GM23338 (cell line): ENCODE data around the gene WWOX. TPM values are rescaled to one million over a fixed set of nuclear protein-coding genes. Genes with fewer than 3 reads are reported as not detected.

ENCODE experiments used
- ATAC-seq: fragments of 200-7000 bp; cut with Tn5 transposase; 3 replicates; pipeline ENCODE4 v1.9.1; 2020
- DNase-seq: peaks from one replicate; pipeline ENCODE4 v3.0.0-alpha.2; 2015; ENCODE audit warnings: low spot score
- H2AFZ ChIP-seq: fragments of 200-600 bp; sonication (generic); 2 replicates; pipeline ENCODE4 v1.8.0; 2016; ENCODE audit warnings: antibody characterized with exemption, mild to moderate bottlenecking, moderate library complexity
- H3F3A ChIP-seq: fragments of 200-600 bp; sonication (generic); replicated peaks from 2 replicates; pipeline ENCODE4 v1.8.0; 2017; ENCODE audit warnings: antibody characterized with exemption, mixed run types, low read depth
- H3K27ac ChIP-seq: fragments of 200-600 bp; sonication (generic); 2 replicates; pipeline ENCODE4 v1.6.1; 2016; ENCODE audit warnings: low read depth
- H3K27me3 ChIP-seq: fragments of 200-600 bp; sonication (generic); 2 replicates; pipeline ENCODE4 v1.8.0; 2016; ENCODE audit warnings: mild to moderate bottlenecking, mixed run types, moderate library complexity; ENCODE audit not compliant: insufficient read depth
- H3K36me3 ChIP-seq: fragments of 200-600 bp; sonication (generic); 2 replicates; pipeline ENCODE4 v1.8.0; 2016; ENCODE audit warnings: mild to moderate bottlenecking; ENCODE audit not compliant: insufficient read depth
- H3K4me1 ChIP-seq: fragments of 200-600 bp; sonication (generic); 2 replicates; pipeline ENCODE4 v1.8.0; 2016; ENCODE audit warnings: mild to moderate bottlenecking, moderate library complexity; ENCODE audit not compliant: insufficient read depth
- H3K4me2 ChIP-seq: fragments of 200-600 bp; sonication (generic); 2 replicates; pipeline ENCODE4 v1.7.1; 2017; ENCODE audit warnings: mixed run types
- H3K4me3 ChIP-seq: fragments of 200-600 bp; sonication (generic); 2 replicates; pipeline ENCODE4 v1.6.1; 2016; ENCODE audit warnings: mixed run types
- H3K79me2 ChIP-seq: fragments of 200-600 bp; sonication (generic); replicated peaks from 2 replicates; pipeline ENCODE4 v1.8.0; 2017; ENCODE audit warnings: mild to moderate bottlenecking; ENCODE audit not compliant: insufficient read depth
- H3K9me2 ChIP-seq: fragments of 200-600 bp; sonication (generic); 2 replicates; pipeline ENCODE4 v1.8.0; 2017; ENCODE audit not compliant: insufficient read depth
- H4K20me1 ChIP-seq: fragments of 200-600 bp; sonication (generic); replicated peaks from 2 replicates; pipeline ENCODE4 v1.8.0; 2017; ENCODE audit warnings: mild to moderate bottlenecking; ENCODE audit not compliant: insufficient read depth
- H3K27ac Mint-ChIP-seq: 2 replicates; pipeline ENCODE4 v1.8.0; 2020; ENCODE audit warnings: inconsistent platforms, mild to moderate bottlenecking, moderate library complexity, mixed read lengths
- H3K27me3 Mint-ChIP-seq: 3 replicates; pipeline ENCODE4 v1.8.0; 2022; ENCODE audit warnings: low read depth, mild to moderate bottlenecking, moderate library complexity, mixed read lengths, inconsistent platforms; ENCODE audit not compliant: insufficient read depth, poor library complexity
- H3K36me3 Mint-ChIP-seq: 3 replicates; pipeline ENCODE4 v1.8.0; 2021; ENCODE audit warnings: low read depth, mild to moderate bottlenecking, inconsistent platforms, moderate library complexity, mixed read lengths
- H3K4me1 Mint-ChIP-seq: 3 replicates; pipeline ENCODE4 v1.8.0; 2020; ENCODE audit warnings: mild to moderate bottlenecking, inconsistent platforms, mixed read lengths
- H3K4me3 Mint-ChIP-seq: 3 replicates; pipeline ENCODE4 v1.8.0; 2021; ENCODE audit warnings: moderate library complexity, mild to moderate bottlenecking, inconsistent platforms, mixed read lengths
- H3K9me3 Mint-ChIP-seq: 3 replicates; pipeline ENCODE4 v1.8.0; 2020; ENCODE audit warnings: moderate library complexity, mild to moderate bottlenecking, inconsistent platforms, mixed read lengths
- CREB1 ChIP-seq: fragments of 250-450 bp; sonication (Bioruptor Pico); IDR thresholded peaks from 2 replicates; pipeline ENCODE4 v1.5.0; 2020; ENCODE audit warnings: low read depth, mild to moderate bottlenecking, moderate library complexity
- CTCF ChIP-seq, 2 experiments: fragments of 200-600 bp in 1 of 2; sonication (generic) in 1 of 2; conservative IDR thresholded peaks; 2 replicates each; pipeline versions ENCODE4 v1.5.1 to v1.6.1; 2016 to 2017; ENCODE audit warnings: antibody characterized with exemption in 2 of 2, low read depth in 2 of 2, mild to moderate bottlenecking in 2 of 2, moderate library complexity in 1 of 2
- ETS1 ChIP-seq: IDR thresholded peaks from 2 replicates; pipeline ENCODE4 v1.6.1; 2016; ENCODE audit warnings: antibody characterized with exemption
- EZH2 ChIP-seq: fragments of 200-600 bp; sonication (generic); IDR thresholded peaks from one replicate; pipeline ENCODE4 v1.8.0; 2017; ENCODE audit warnings: antibody characterized with exemption, mild to moderate bottlenecking, low read depth; ENCODE audit not compliant: unreplicated experiment
- EZH2phosphoT487 ChIP-seq: fragments of 200-600 bp; sonication (generic); IDR thresholded peaks from one replicate; pipeline ENCODE4 v1.8.1; 2018; ENCODE audit warnings: antibody characterized with exemption; ENCODE audit not compliant: unreplicated experiment
- JUNB ChIP-seq: IDR thresholded peaks from one replicate; pipeline ENCODE4 v1.6.1; 2016; ENCODE audit warnings: antibody characterized with exemption; ENCODE audit not compliant: unreplicated experiment
- NANOG ChIP-seq: IDR thresholded peaks from 2 replicates; pipeline ENCODE4 v1.6.1; 2016; ENCODE audit warnings: antibody characterized with exemption, borderline replicate concordance
- POLR2AphosphoS5 ChIP-seq: IDR thresholded peaks from 2 replicates; pipeline ENCODE4 v1.6.1; 2016; ENCODE audit warnings: antibody characterized with exemption, low read depth
- ZNF114 ChIP-seq: fragments of 250-450 bp; sonication (Bioruptor Pico); IDR thresholded peaks from 2 replicates; pipeline ENCODE4 v1.5.0; 2020; ENCODE audit warnings: mild to moderate bottlenecking, moderate library complexity
- ZNF331 ChIP-seq: fragments of 250-450 bp; sonication (Bioruptor Pico); IDR thresholded peaks from 2 replicates; pipeline ENCODE4 v1.5.0; 2020; ENCODE audit warnings: low read depth, mild to moderate bottlenecking, moderate library complexity
- polyA plus RNA-seq: library from polyadenylated mRNA; unstranded; fragments of >200 nt; fragmentation: Nextera tagmentation; extraction: Ambion mirVana; gene quantifications from 2 replicates; pipeline ENCODE4 v1.2.1, GENCODE V29; 2016
- total RNA-seq: library from RNA; depleted of rRNA; stranded (reverse); fragments of >200 nt; shearing (Covaris generic); gene quantifications from 2 replicates; pipeline ENCODE4 v1.2.3, GENCODE V29; 2014
- TF ChIP-seq, protein P1 (sequence below): fragments of 250-450 bp; sonication (Bioruptor Pico); IDR thresholded peaks from 2 replicates; pipeline ENCODE4 v1.5.0; 2020; ENCODE audit warnings: mild to moderate bottlenecking, moderate library complexity

Gene WWOX
- total and polyA plus RNA-seq, 2 experiments from 2014 or later, result 10.0 to 19.3 TPM

GRCh38 chr16:78996790-78997189, 897.3 kb downstream of the WWOX start:
- TF ChIP-seq POLR2AphosphoS5, result no peak
- no peak for TF ChIP-seq EZH2
- TF ChIP-seq ZNF114 (CRISPR knock-in tag), result no peak
- TF ChIP-seq ZNF331 (CRISPR knock-in tag), result no peak
- no peak for TF ChIP-seq JUNB
- H3K4me2 ChIP-seq, result no peak overlapping the region
- Mint-ChIP-seq H3K4me3 (no peak overlapping the region), H3K36me3 (no peaks in the 10 kb centered on the region), H3K27ac (peak overlapping the region; percentile 4; the same call in 1 of the 2 replicates), H3K4me1 (peaks cover 57% of the 10 kb centered on the region), H3K9me3 (peaks cover 3% of the 10 kb centered on the region; the same call in 2 of the 3 replicates), H3K27me3 (peaks cover 5% of the 10 kb centered on the region)
- no peaks in the 10 kb centered on the region for H3K36me3 ChIP-seq
- no peak overlapping the region for H3K27ac ChIP-seq
- DNase-seq (no peak), ATAC-seq (no peak)
- H3K4me1 ChIP-seq, result peaks cover 25% of the 10 kb centered on the region
- H3F3A ChIP-seq, result no peaks in the 10 kb centered on the region
- H3K79me2 ChIP-seq, result no peaks in the 10 kb centered on the region
- H3K4me3 ChIP-seq, result no peak overlapping the region
- no peak overlapping the region for H2AFZ ChIP-seq
- no peaks in the 10 kb centered on the region for H3K27me3 ChIP-seq
- no peaks in the 10 kb centered on the region for H4K20me1 ChIP-seq
- H3K9me2 ChIP-seq, result no peaks in the 10 kb centered on the region

DNA sequence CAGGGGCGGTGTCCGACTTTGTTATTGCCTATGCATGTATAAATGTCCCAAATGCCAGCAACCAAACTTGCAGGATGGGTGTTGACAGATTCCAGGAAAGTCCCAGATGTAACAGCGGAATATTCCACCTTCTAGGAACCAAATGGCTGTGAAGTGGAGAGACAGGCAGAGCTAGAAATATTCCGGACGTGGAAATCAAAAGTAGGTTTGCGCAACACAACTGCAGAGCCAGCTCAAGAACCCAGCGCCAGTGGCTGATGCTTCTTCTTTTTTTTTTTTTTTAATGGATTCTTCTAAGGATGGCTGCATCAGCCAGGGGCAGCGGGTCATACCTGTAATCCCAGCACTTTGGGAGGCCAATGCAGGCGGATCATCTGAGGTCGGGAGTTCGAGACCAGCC, 899.4 kb downstream of the WWOX start:
- Histone ChIP-seq H3K27ac (no peak overlapping the region), H3K4me3 (no peak overlapping the region), H3K4me2 (no peak overlapping the region), H3K4me1 (peaks cover 27% of the 10 kb centered on the region), H2AFZ (no peak overlapping the region), H3F3A (no peaks in the 10 kb centered on the region), H4K20me1 (no peaks in the 10 kb centered on the region), H3K79me2 (no peaks in the 10 kb centered on the region), H3K9me2 (no peaks in the 10 kb centered on the region), H3K36me3 (no peaks in the 10 kb centered on the region), H3K27me3 (no peaks in the 10 kb centered on the region)
- peaks cover 5% of the 10 kb centered on the region for H3K27me3 Mint-ChIP-seq
- DNase-seq, result no peak
- no peak for ATAC-seq
- H3K4me1 Mint-ChIP-seq, result peaks cover 49% of the 10 kb centered on the region
- H3K36me3 Mint-ChIP-seq, result no peaks in the 10 kb centered on the region
- H3K27ac Mint-ChIP-seq, result no peak overlapping the region
- H3K4me3 Mint-ChIP-seq, result no peak overlapping the region
- peaks cover 3% of the 10 kb centered on the region; the same call in 2 of the 3 replicates for H3K9me3 Mint-ChIP-seq
- TF ChIP-seq ZNF331 (CRISPR knock-in tag) (no peak), ETS1 (no peak), CREB1 (no peak), NANOG (no peak), CTCF (conservative IDR thresholded peaks at IDR 0.05; ENCODE audit: low read depth in 2 of 2) (no peak), ZNF114 (CRISPR knock-in tag) (no peak), EZH2 (no peak), EZH2phosphoT487 (no peak)
- TF ChIP-seq, protein P1, sequence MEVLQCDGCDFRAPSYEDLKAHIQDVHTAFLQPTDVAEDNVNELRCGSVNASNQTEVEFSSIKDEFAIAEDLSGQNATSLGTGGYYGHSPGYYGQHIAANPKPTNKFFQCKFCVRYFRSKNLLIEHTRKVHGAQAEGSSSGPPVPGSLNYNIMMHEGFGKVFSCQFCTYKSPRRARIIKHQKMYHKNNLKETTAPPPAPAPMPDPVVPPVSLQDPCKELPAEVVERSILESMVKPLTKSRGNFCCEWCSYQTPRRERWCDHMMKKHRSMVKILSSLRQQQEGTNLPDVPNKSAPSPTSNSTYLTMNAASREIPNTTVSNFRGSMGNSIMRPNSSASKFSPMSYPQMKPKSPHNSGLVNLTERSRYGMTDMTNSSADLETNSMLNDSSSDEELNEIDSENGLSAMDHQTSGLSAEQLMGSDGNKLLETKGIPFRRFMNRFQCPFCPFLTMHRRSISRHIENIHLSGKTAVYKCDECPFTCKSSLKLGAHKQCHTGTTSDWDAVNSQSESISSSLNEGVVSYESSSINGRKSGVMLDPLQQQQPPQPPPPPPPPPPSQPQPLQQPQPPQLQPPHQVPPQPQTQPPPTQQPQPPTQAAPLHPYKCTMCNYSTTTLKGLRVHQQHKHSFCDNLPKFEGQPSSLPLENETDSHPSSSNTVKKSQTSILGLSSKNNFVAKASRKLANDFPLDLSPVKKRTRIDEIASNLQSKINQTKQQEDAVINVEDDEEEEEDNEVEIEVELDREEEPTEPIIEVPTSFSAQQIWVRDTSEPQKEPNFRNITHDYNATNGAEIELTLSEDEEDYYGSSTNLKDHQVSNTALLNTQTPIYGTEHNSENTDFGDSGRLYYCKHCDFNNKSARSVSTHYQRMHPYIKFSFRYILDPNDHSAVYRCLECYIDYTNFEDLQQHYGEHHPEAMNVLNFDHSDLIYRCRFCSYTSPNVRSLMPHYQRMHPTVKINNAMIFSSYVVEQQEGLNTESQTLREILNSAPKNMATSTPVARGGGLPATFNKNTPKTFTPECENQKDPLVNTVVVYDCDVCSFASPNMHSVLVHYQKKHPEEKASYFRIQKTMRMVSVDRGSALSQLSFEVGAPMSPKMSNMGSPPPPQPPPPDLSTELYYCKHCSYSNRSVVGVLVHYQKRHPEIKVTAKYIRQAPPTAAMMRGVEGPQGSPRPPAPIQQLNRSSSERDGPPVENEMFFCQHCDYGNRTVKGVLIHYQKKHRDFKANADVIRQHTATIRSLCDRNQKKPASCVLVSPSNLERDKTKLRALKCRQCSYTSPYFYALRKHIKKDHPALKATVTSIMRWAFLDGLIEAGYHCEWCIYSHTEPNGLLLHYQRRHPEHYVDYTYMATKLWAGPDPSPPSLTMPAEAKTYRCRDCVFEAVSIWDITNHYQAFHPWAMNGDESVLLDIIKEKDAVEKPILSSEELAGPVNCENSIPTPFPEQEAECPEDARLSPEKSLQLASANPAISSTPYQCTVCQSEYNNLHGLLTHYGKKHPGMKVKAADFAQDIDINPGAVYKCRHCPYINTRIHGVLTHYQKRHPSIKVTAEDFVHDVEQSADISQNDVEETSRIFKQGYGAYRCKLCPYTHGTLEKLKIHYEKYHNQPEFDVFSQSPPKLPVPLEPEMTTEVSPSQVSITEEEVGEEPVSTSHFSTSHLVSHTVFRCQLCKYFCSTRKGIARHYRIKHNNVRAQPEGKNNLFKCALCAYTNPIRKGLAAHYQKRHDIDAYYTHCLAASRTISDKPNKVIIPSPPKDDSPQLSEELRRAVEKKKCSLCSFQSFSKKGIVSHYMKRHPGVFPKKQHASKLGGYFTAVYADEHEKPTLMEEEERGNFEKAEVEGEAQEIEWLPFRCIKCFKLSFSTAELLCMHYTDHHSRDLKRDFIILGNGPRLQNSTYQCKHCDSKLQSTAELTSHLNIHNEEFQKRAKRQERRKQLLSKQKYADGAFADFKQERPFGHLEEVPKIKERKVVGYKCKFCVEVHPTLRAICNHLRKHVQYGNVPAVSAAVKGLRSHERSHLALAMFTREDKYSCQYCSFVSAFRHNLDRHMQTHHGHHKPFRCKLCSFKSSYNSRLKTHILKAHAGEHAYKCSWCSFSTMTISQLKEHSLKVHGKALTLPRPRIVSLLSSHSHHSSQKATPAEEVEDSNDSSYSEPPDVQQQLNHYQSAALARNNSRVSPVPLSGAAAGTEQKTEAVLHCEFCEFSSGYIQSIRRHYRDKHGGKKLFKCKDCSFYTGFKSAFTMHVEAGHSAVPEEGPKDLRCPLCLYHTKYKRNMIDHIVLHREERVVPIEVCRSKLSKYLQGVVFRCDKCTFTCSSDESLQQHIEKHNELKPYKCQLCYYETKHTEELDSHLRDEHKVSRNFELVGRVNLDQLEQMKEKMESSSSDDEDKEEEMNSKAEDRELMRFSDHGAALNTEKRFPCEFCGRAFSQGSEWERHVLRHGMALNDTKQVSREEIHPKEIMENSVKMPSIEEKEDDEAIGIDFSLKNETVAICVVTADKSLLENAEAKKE (CRISPR knock-in tag), result no peak
